ENCODE measurements around the gene SEMA6A.

SEMA6A gene

GRCh38 chr5:116522356-116523136 is 52.1 kb downstream of the SEMA6A start:
- no peak for DNase-seq

- DNase-seq = no peak
Measured at GRCh38 chr5:116521173-116521872, 53.3 kb downstream of the SEMA6A start.

- peak; percentile 42 to 58 for DNase-seq
Measured at GRCh38 chr5:116520771-116521170, 53.9 kb downstream of the SEMA6A start.

GRCh38 chr5:116518423-116518822 is 56.2 kb downstream of the SEMA6A start:
- no peak for DNase-seq

GRCh38 chr5:116517488-116517887 is 57.1 kb downstream of the SEMA6A start:
- DNase-seq = no peak

GRCh38 chr5:116516021-116516420 is 58.6 kb downstream of the SEMA6A start:
- DNase-seq = no peak

- DNase-seq = no peak
Measured at GRCh38 chr5:116514421-116514970, 60.1 kb downstream of the SEMA6A start.

GRCh38 chr5:116510517-116510916 is 64.1 kb downstream of the SEMA6A start:
- no peak for DNase-seq

- DNase-seq = no peak
Measured at GRCh38 chr5:116509483-116510244, 65.0 kb downstream of the SEMA6A start.

- DNase-seq = no peak
Measured at GRCh38 chr5:116508835-116509234, 65.8 kb downstream of the SEMA6A start.

GRCh38 chr5:116507941-116508655 is 66.5 kb downstream of the SEMA6A start:
- no peak for DNase-seq

GRCh38 chr5:116507051-116507537 is 67.5 kb downstream of the SEMA6A start:
- no peak for DNase-seq

- no peak for DNase-seq
Measured at GRCh38 chr5:116506488-116506887, 68.1 kb downstream of the SEMA6A start.

- DNase-seq = no peak
Measured at GRCh38 chr5:116504593-116505166, 69.9 kb downstream of the SEMA6A start.

GRCh38 chr5:116502616-116503015 is 72.0 kb downstream of the SEMA6A start:
- DNase-seq = no peak

- no peak for DNase-seq
Measured at GRCh38 chr5:116502138-116502537, 72.5 kb downstream of the SEMA6A start.

GRCh38 chr5:116498503-116499048 is 76.0 kb downstream of the SEMA6A start:
- DNase-seq = no peak

GRCh38 chr5:116497631-116498030 is 77.0 kb downstream of the SEMA6A start:
- DNase-seq = peak; percentile 6 to 10

- no peak for DNase-seq
Measured at GRCh38 chr5:116495786-116496357, 78.8 kb downstream of the SEMA6A start.

- no peak for DNase-seq
Measured at GRCh38 chr5:116494784-116495450, 79.7 kb downstream of the SEMA6A start.

- DNase-seq = no peak
Measured at GRCh38 chr5:116492776-116493175, 81.8 kb downstream of the SEMA6A start.
